Naive thymus-derived CD4-positive, alpha-beta T cell (primary cell): ENCODE results near the gene ABCB9. TPM values are rescaled to one million over a fixed set of nuclear protein-coding genes. Genes with fewer than 3 reads are reported as not detected.

Experiments used
- ATAC-seq: fragments of 150-1000 bp; cut with Tn5 transposase; 2 replicates; pipeline ENCODE4 v1.10.0; 2021; ENCODE audit warnings: mild to moderate bottlenecking, moderate library complexity
- CTCF ChIA-PET: fragments of 350-600 bp; sonication (Branson Sonifier 250); formaldehyde crosslinking; loops from one replicate; lab custom pipeline; 2021; ENCODE audit warnings: antibody characterized with exemption; lab: Charles Lee
- POLR2A ChIA-PET: fragments of 350-600 bp; sonication (Branson Sonifier 250); formaldehyde crosslinking; loops from one replicate; lab custom pipeline; 2021; ENCODE audit warnings: antibody characterized with exemption, inconsistent platforms; lab: Charles Lee
- DNase-seq, 9 donors: peaks; one replicate each; pipeline versions ENCODE4 v3.0.0 to v3.0.0-alpha.2; 2020 to 2022; ENCODE audit warnings: mixed read lengths in 1 of 9
- H3K27ac ChIP-seq: one replicate; pipeline ENCODE4 v1.7.0; 2013; ENCODE audit warnings: mild to moderate bottlenecking, low read depth, low read length, moderate library complexity
- H3K27me3 ChIP-seq, 2 donors: one replicate each; pipeline ENCODE4 v1.7.0; 2013; ENCODE audit warnings: low read length in 2 of 2, mild to moderate bottlenecking in 2 of 2, moderate library complexity in 2 of 2; ENCODE audit not compliant: control insufficient read depth in 2 of 2, insufficient read depth in 2 of 2
- H3K36me3 ChIP-seq, 3 experiments: 1 replicate in 2 of 3; 2 replicates in 1 of 3; pipeline ENCODE4 v1.7.0; 2013; ENCODE audit warnings: low read length in 3 of 3, mild to moderate bottlenecking in 3 of 3, moderate library complexity in 1 of 3; ENCODE audit not compliant: insufficient read depth in 3 of 3, control insufficient read depth in 2 of 3
- H3K4me1 ChIP-seq, 2 donors: one replicate each; pipeline ENCODE4 v1.7.0; 2013; ENCODE audit warnings: low read length in 2 of 2, mild to moderate bottlenecking in 2 of 2, moderate library complexity in 1 of 2; ENCODE audit not compliant: control insufficient read depth in 2 of 2, insufficient read depth in 2 of 2
- H3K4me3 ChIP-seq: 2 replicates; pipeline ENCODE4 v1.7.0; 2013; ENCODE audit warnings: mild to moderate bottlenecking, low read length
- H3K9me3 ChIP-seq, 3 experiments: 1 replicate in 2 of 3; 2 replicates in 1 of 3; pipeline ENCODE4 v1.7.0; 2013; ENCODE audit warnings: low read length in 3 of 3; ENCODE audit not compliant: control insufficient read depth in 2 of 3
- H3K27ac Mint-ChIP-seq, 9 donors: one replicate each; pipeline ENCODE4 v1.8.0; 2020 to 2022; ENCODE audit warnings: mixed read lengths in 9 of 9, mild to moderate bottlenecking in 8 of 9, moderate library complexity in 5 of 9, inconsistent platforms in 2 of 9
- H3K27me3 Mint-ChIP-seq, 5 donors: one replicate each; pipeline ENCODE4 v1.8.0; 2021 to 2022; ENCODE audit warnings: mixed read lengths in 5 of 5, mild to moderate bottlenecking in 1 of 5
- H3K36me3 Mint-ChIP-seq, 5 donors: one replicate each; pipeline ENCODE4 v1.8.0; 2020 to 2022; ENCODE audit warnings: mixed read lengths in 5 of 5, mild to moderate bottlenecking in 3 of 5, inconsistent platforms in 1 of 5
- H3K4me1 Mint-ChIP-seq, 7 donors: one replicate each; pipeline ENCODE4 v1.8.0; 2020 to 2022; ENCODE audit warnings: mixed read lengths in 7 of 7, mild to moderate bottlenecking in 3 of 7, inconsistent platforms in 1 of 7
- H3K4me3 Mint-ChIP-seq, 10 donors: one replicate each; pipeline ENCODE4 v1.8.0; 2020 to 2022; ENCODE audit warnings: mild to moderate bottlenecking in 10 of 10, mixed read lengths in 10 of 10, moderate library complexity in 6 of 10, inconsistent platforms in 2 of 10
- H3K9me3 Mint-ChIP-seq, 11 donors: one replicate each; pipeline ENCODE4 v1.8.0; 2020 to 2022; ENCODE audit warnings: mixed read lengths in 11 of 11, mild to moderate bottlenecking in 4 of 11, inconsistent platforms in 1 of 11, moderate library complexity in 1 of 11
- intact Hi-C, 2 donors: fragments of 100-400 bp; cut with micrococcal nuclease; formaldehyde crosslinking; loops; one replicate each; pipeline ENCODE4 v1.15.1; 2023
- polyA plus RNA-seq, 2 donors: library from polyadenylated mRNA; unstranded; fragments of 300-500 nt; fragmentation: Illumina TruSeq; gene quantifications; one replicate each; pipeline ENCODE4 v1.2.3, GENCODE V29; 2021
- total RNA-seq, 6 experiments: library from RNA in 5 of 6; stranded (reverse) in 5 of 6; gene quantifications; 1 replicate in 5 of 6; 2 replicates in 1 of 6; pipeline ENCODE4 v1.2.3 and lab custom pipeline; 2021 to 2026

ABCB9 gene
- total and polyA plus RNA-seq, 7 experiments from 2014 or later, result 0.74 to 8.9 (median 6.9) TPM

- ATAC-seq (peak; percentile 93), DNase-seq (peak in 7 of 9 donors; percentile 65 to 90 (median 82))
- Histone ChIP-seq H3K27ac (peak overlapping the region; percentile 86), H3K4me3 (peak overlapping the region; percentile 47), H3K36me3 (no peaks in the 10 kb centered on the region), H3K9me3 (no peaks in the 10 kb centered on the region), H3K27me3 (no peaks in the 10 kb centered on the region), H3K4me1 (peaks cover 59 to 67% of the 10 kb centered on the region in 2 donors)
- Mint-ChIP-seq H3K4me3 (peak overlapping the region; percentile 75 to 89 (median 84)), H3K4me1 (peaks cover 68 to 94% (median 89%) of the 10 kb centered on the region in 7 donors), H3K36me3 (peaks cover 0 to 19% (median 0%) of the 10 kb centered on the region in 5 donors), H3K9me3 (peaks cover 0 to 3% (median 0%) of the 10 kb centered on the region in 11 donors), H3K27me3 (peaks cover 0 to 3% (median 0%) of the 10 kb centered on the region in 5 donors), H3K27ac (peak overlapping the region; percentile 92 to 98 (median 93))
- CTCF ChIA-PET, result interaction anchor here (1.1 to 1.9 kb wide), 5 partner anchors 8 to 64 kb away, joined by 4 to 7 read pairs (median 5); no protein-coding TSS in a partner anchor
- intact Hi-C loops, result loop anchor here (1.0 kb wide), 3 partner anchors 8 to 14 kb away; no protein-coding TSS in a partner anchor
- POLR2A ChIA-PET, result interaction anchor here (0.9 to 2.5 kb wide), 8 partner anchors 8 to 115 kb away, joined by 3 to 36 read pairs (median 6); partner anchors contain the start of gene VPS37B
These were observed 78.0 kb downstream of the ABCB9 start for GRCh38 chr12:122888232-122888752.

GRCh38 chr12:122887819-122888212 is 78.4 kb downstream of the ABCB9 start:
- peaks cover 0 to 7% (median 0%) of the 10 kb centered on the region in 5 donors for H3K27me3 Mint-ChIP-seq
- Histone ChIP-seq H3K9me3 (no peaks in the 10 kb centered on the region), H3K4me1 (peaks cover 56 to 70% of the 10 kb centered on the region in 2 donors), H3K36me3 (no peaks in the 10 kb centered on the region), H3K27ac (peak overlapping the region; percentile 53), H3K27me3 (no peaks in the 10 kb centered on the region), H3K4me3 (peak overlapping the region; percentile 47)
- H3K4me1 Mint-ChIP-seq, result peaks cover 70 to 96% (median 91%) of the 10 kb centered on the region in 7 donors
- ChIA-PET POLR2A (interaction anchor here (1.2 to 2.5 kb wide), 5 partner anchors 10 to 114 kb away, joined by 3 to 36 read pairs (median 10); partner anchors contain the start of gene VPS37B), CTCF (interaction anchor here (0.7 to 1.9 kb wide), 6 partner anchors 8 to 65 kb away, joined by 3 to 7 read pairs (median 5); no protein-coding TSS in a partner anchor)
- H3K9me3 Mint-ChIP-seq, result peaks cover 0 to 3% (median 0%) of the 10 kb centered on the region in 11 donors
- peak overlapping the region; percentile 52 to 89 (median 83) for H3K4me3 Mint-ChIP-seq
- peak overlapping the region; percentile 92 to 98 (median 93) for H3K27ac Mint-ChIP-seq
- intact Hi-C loops, result loop anchor here (1.0 to 2.0 kb wide), 4 partner anchors 8 to 15 kb away; no protein-coding TSS in a partner anchor
- ATAC-seq (no peak), DNase-seq (peak in 1 of 9 donors; percentile 9)
- H3K36me3 Mint-ChIP-seq, result peaks cover 0 to 19% (median 0%) of the 10 kb centered on the region in 5 donors

- no peaks in the 10 kb centered on the region for H3K9me3 ChIP-seq
- peak overlapping the region; percentile 53 for H3K27ac ChIP-seq
- DNase-seq (peak in 2 of 9 donors; percentile 26 to 62), ATAC-seq (no peak)
- POLR2A ChIA-PET, result interaction anchor here (0.6 to 2.5 kb wide), 8 partner anchors 7 to 346 kb away, joined by 3 to 36 read pairs (median 5); partner anchors contain the start of genes MPHOSPH9, MTRFR and VPS37B
- H3K4me3 Mint-ChIP-seq, result peak overlapping the region; percentile 2 to 88 (median 78)
- peaks cover 57 to 76% of the 10 kb centered on the region in 2 donors for H3K4me1 ChIP-seq
- CTCF ChIA-PET, result interaction anchor here (0.7 to 1.9 kb wide), 4 partner anchors 10 to 66 kb away, joined by 3 to 5 read pairs (median 4); no protein-coding TSS in a partner anchor
- H3K27ac Mint-ChIP-seq, result peak overlapping the region; percentile 67 to 98 (median 93)
- H3K36me3 Mint-ChIP-seq, result peaks cover 0 to 21% (median 0%) of the 10 kb centered on the region in 5 donors
- H3K4me1 Mint-ChIP-seq, result peaks cover 69 to 96% (median 91%) of the 10 kb centered on the region in 7 donors
- peaks cover 0 to 3% (median 0%) of the 10 kb centered on the region in 11 donors for H3K9me3 Mint-ChIP-seq
- intact Hi-C loops, result loop anchor here in 1 of 2 donors (2.0 kb wide), 1 partner anchor 14 kb away; no protein-coding TSS in a partner anchor
- H3K27me3 Mint-ChIP-seq, result peaks cover 0 to 9% (median 0%) of the 10 kb centered on the region in 5 donors
- peak overlapping the region; percentile 47 for H3K4me3 ChIP-seq
- H3K36me3 ChIP-seq, result no peaks in the 10 kb centered on the region
- H3K27me3 ChIP-seq, result no peaks in the 10 kb centered on the region
These were observed 79.1 kb downstream of the ABCB9 start for GRCh38 chr12:122886851-122887818.

GRCh38 chr12:122886161-122886560 is 80.1 kb downstream of the ABCB9 start:
- CTCF ChIA-PET, result interaction anchor here (0.5 to 1.3 kb wide), 2 partner anchors 26 to 395 kb away, joined by 3 to 4 read pairs; no protein-coding TSS in a partner anchor
- Mint-ChIP-seq H3K36me3 (peaks cover 0 to 19% (median 0%) of the 10 kb centered on the region in 5 donors), H3K27me3 (peaks cover 0 to 12% (median 0%) of the 10 kb centered on the region in 5 donors), H3K4me1 (peaks cover 65 to 96% (median 91%) of the 10 kb centered on the region in 7 donors), H3K4me3 (peak overlapping the region in 1 of 10 donors; percentile 16), H3K9me3 (peaks cover 0 to 3% (median 0%) of the 10 kb centered on the region in 11 donors), H3K27ac (peak overlapping the region in 1 of 9 donors; percentile 48)
- DNase-seq (peak in 1 of 9 donors; percentile 3), ATAC-seq (no peak)
- Histone ChIP-seq H3K27me3 (no peaks in the 10 kb centered on the region), H3K4me1 (peaks cover 58 to 73% of the 10 kb centered on the region in 2 donors), H3K9me3 (no peaks in the 10 kb centered on the region), H3K36me3 (no peaks in the 10 kb centered on the region), H3K4me3 (no peak overlapping the region), H3K27ac (no peak overlapping the region)
- intact Hi-C loops, result loop anchor here in 1 of 2 donors (2.0 kb wide), 1 partner anchor 13 kb away; no protein-coding TSS in a partner anchor
- POLR2A ChIA-PET, result interaction anchor here (0.6 to 1.6 kb wide), 7 partner anchors 8 to 347 kb away, joined by 3 to 5 read pairs (median 5); partner anchors contain the start of genes MPHOSPH9, MTRFR and VPS37B

- no peak for DNase-seq
- peaks cover 54 to 60% of the 10 kb centered on the region in 2 donors for H3K4me1 ChIP-seq
- Mint-ChIP-seq H3K9me3 (peaks cover 0 to 3% (median 0%) of the 10 kb centered on the region in 11 donors), H3K27me3 (peaks cover 0 to 16% (median 0%) of the 10 kb centered on the region in 5 donors), H3K4me3 (no peak overlapping the region), H3K4me1 (peaks cover 68 to 96% (median 91%) of the 10 kb centered on the region in 7 donors), H3K36me3 (peaks cover 0 to 25% (median 0%) of the 10 kb centered on the region in 5 donors), H3K27ac (peak overlapping the region in 1 of 9 donors; percentile 68)
- H3K27me3 ChIP-seq, result no peaks in the 10 kb centered on the region
- intact Hi-C loops, result no loop called here
- POLR2A ChIA-PET, result interaction anchor here (0.9 to 3.0 kb wide), 3 partner anchors 10 to 58 kb away, joined by 4 to 16 read pairs (median 6); no protein-coding TSS in a partner anchor
- no peak overlapping the region for H3K4me3 ChIP-seq
- H3K27ac ChIP-seq, result no peak overlapping the region
- H3K36me3 ChIP-seq, result no peaks in the 10 kb centered on the region
- CTCF ChIA-PET, result interaction anchor here (0.9 kb wide), 1 partner anchor 24 kb away, joined by 3 read pairs; no protein-coding TSS in a partner anchor
- ATAC-seq, result no peak
- no peaks in the 10 kb centered on the region for H3K9me3 ChIP-seq
These were observed 81.4 kb downstream of the ABCB9 start for GRCh38 chr12:122884860-122885259.
